Fibroblast of lung (primary cell): Measurements from ENCODE around the gene SUCO. TPM values are rescaled to one million over a fixed set of nuclear protein-coding genes. Genes with fewer than 3 reads are reported as not detected.
A peak's percentile ranks its signal among the peaks of the same experiment; 100 is the strongest.

Experiments
- DNase-seq, 2 donors: peaks; one replicate each; pipeline versions ENCODE4 v3.0.0 to v3.0.0-alpha.2; 2010; ENCODE audit warnings: low read depth in 2 of 2
- H2AFZ ChIP-seq: 2 replicates; pipeline ENCODE4 v1.5.1; 2012; ENCODE audit warnings: low read length, control low read depth, inconsistent platforms
- H3K27ac ChIP-seq: 2 replicates; pipeline ENCODE4 v1.5.1; 2011; ENCODE audit warnings: low read length, control low read depth; ENCODE audit not compliant: insufficient read depth
- H3K27me3 ChIP-seq: 2 replicates; pipeline ENCODE4 v1.5.1; 2011; ENCODE audit warnings: mild to moderate bottlenecking, low read length; ENCODE audit not compliant: control insufficient read depth, insufficient read depth
- H3K36me3 ChIP-seq: 2 replicates; pipeline ENCODE4 v1.5.1; 2011; ENCODE audit warnings: low read length; ENCODE audit not compliant: control insufficient read depth, insufficient read depth
- H3K4me1 ChIP-seq: 2 replicates; pipeline ENCODE4 v1.5.1; 2011; ENCODE audit warnings: low read length; ENCODE audit not compliant: control insufficient read depth, insufficient read depth; ENCODE audit errors: extremely low read depth
- H3K4me2 ChIP-seq: 2 replicates; pipeline ENCODE4 v1.5.1; 2011; ENCODE audit warnings: low read length, control low read depth; ENCODE audit not compliant: insufficient read depth; ENCODE audit errors: extremely low read depth
- H3K4me3 ChIP-seq, 4 experiments: fragments of 200-600 bp in 1 of 4; sonication (generic) in 1 of 4; replicated peaks in 1 of 4; 2 replicates each; pipeline ENCODE4 v1.5.1; 2011 to 2016; ENCODE audit warnings: low read length in 4 of 4, low read depth in 3 of 4, mild to moderate bottlenecking in 3 of 4, control low read depth in 2 of 4, inconsistent platforms in 1 of 4, mixed read lengths in 1 of 4; ENCODE audit not compliant: insufficient read depth in 1 of 4; ENCODE audit errors: control extremely low read depth in 1 of 4
- H3K79me2 ChIP-seq: 2 replicates; pipeline ENCODE4 v1.5.1; 2012; ENCODE audit warnings: mild to moderate bottlenecking, low read length, inconsistent platforms; ENCODE audit not compliant: control insufficient read depth, insufficient read depth
- H3K9ac ChIP-seq: 2 replicates; pipeline ENCODE4 v1.5.1; 2011; ENCODE audit warnings: mild to moderate bottlenecking, low read length, control low read depth; ENCODE audit not compliant: insufficient read depth
- H3K9me3 ChIP-seq: 2 replicates; pipeline ENCODE4 v1.5.1; 2012; ENCODE audit warnings: low read depth, low read length; ENCODE audit not compliant: control insufficient read depth, insufficient read depth
- H4K20me1 ChIP-seq: 2 replicates; pipeline ENCODE4 v1.5.1; 2011; ENCODE audit warnings: low read length; ENCODE audit not compliant: control insufficient read depth, insufficient read depth; ENCODE audit errors: extremely low read depth
- CTCF ChIP-seq, 2 donors: IDR thresholded peaks in 1 of 2; conservative IDR thresholded peaks in 1 of 2; 1 replicate in 1 of 2; 2 replicates in 1 of 2; pipeline ENCODE4 v1.5.1; 2011 to 2012; ENCODE audit warnings: low read length in 2 of 2, control low read depth in 1 of 2, inconsistent platforms in 1 of 2, low read depth in 1 of 2, mild to moderate bottlenecking in 1 of 2
- EZH2 ChIP-seq: IDR thresholded peaks from 2 replicates; pipeline ENCODE4 v1.5.1; 2012; ENCODE audit warnings: low read length, control low read depth, mild to moderate bottlenecking; ENCODE audit errors: missing control alignments
- polyA plus RNA-seq, 2 donors: library from polyadenylated mRNA; depleted of rRNA in 1 of 2; stranded (reverse) in 1 of 2; unstranded in 1 of 2; fragments of >200 nt; gene quantifications; 2 replicates each; pipeline ENCODE4 v1.2.1, GENCODE V29; 2011 to 2012; ENCODE audit warnings: missing spikeins in 1 of 2
- total RNA-seq: library from RNA; depleted of rRNA; stranded (reverse); fragments of >200 nt; gene quantifications from 2 replicates; pipeline ENCODE4 v1.2.1, GENCODE V29; 2014

SUCO gene
- total and polyA plus RNA-seq, 2 donors (not counting 1 experiment from before 2014, with no cell fraction given): 20.4 to 25.8 TPM

GRCh38 chr1:172578586-172578985 is 45.6 kb downstream of the SUCO start:
- no peaks in the 10 kb centered on the region for H3K79me2 ChIP-seq
- no peaks in the 10 kb centered on the region for H3K27me3 ChIP-seq
- no peaks in the 10 kb centered on the region for H3K9me3 ChIP-seq
- H3K9ac ChIP-seq: no peak overlapping the region
- H4K20me1 ChIP-seq: no peaks in the 10 kb centered on the region
- no peak overlapping the region for H2AFZ ChIP-seq
- H3K36me3 ChIP-seq: no peaks in the 10 kb centered on the region
- DNase-seq: no peak
- no peak overlapping the region for H3K27ac ChIP-seq
- TF ChIP-seq EZH2 (no peak), CTCF (conservative IDR thresholded peaks at IDR 0.05 in 1 of 2, IDR thresholded peaks at IDR 0.05 in 1 of 2; ENCODE audit: low read depth in 1 of 2, low read length in 2 of 2) (no peak)
- H3K4me1 ChIP-seq: peaks cover 4% of the 10 kb centered on the region
- no peak overlapping the region for H3K4me3 ChIP-seq
- no peak overlapping the region for H3K4me2 ChIP-seq

- Histone ChIP-seq H4K20me1 (no peaks in the 10 kb centered on the region), H3K9me3 (no peaks in the 10 kb centered on the region), H3K4me1 (peaks cover 4% of the 10 kb centered on the region), H3K4me3 (no peak overlapping the region), H3K4me2 (no peak overlapping the region), H3K36me3 (no peaks in the 10 kb centered on the region), H3K27me3 (no peaks in the 10 kb centered on the region), H3K79me2 (no peaks in the 10 kb centered on the region), H2AFZ (no peak overlapping the region), H3K27ac (peak overlapping the region; percentile 6), H3K9ac (no peak overlapping the region)
- DNase-seq: no peak
- TF ChIP-seq EZH2 (no peak), CTCF (conservative IDR thresholded peaks at IDR 0.05 in 1 of 2, IDR thresholded peaks at IDR 0.05 in 1 of 2; ENCODE audit: low read depth in 1 of 2, low read length in 2 of 2) (no peak)
Observed at GRCh38 chr1:172581273-172581672, 48.3 kb downstream of the SUCO start.

- no peaks in the 10 kb centered on the region for H3K27me3 ChIP-seq
- peak; percentile 71 to 72 for DNase-seq
Observed at GRCh38 chr1:172581779-172582178, 48.8 kb downstream of the SUCO start.

More at GRCh38 chr1:172581779-172582178, 48.8 kb downstream of the SUCO start:
- H3K4me1 ChIP-seq: peaks cover 4% of the 10 kb centered on the region
- no peak overlapping the region for H3K4me2 ChIP-seq
- H3K9ac ChIP-seq: no peak overlapping the region
- H2AFZ ChIP-seq: no peak overlapping the region
- TF ChIP-seq EZH2 (no peak), CTCF (conservative IDR thresholded peaks at IDR 0.05 in 1 of 2, IDR thresholded peaks at IDR 0.05 in 1 of 2; ENCODE audit: low read depth in 1 of 2, low read length in 2 of 2) (no peak)
- no peaks in the 10 kb centered on the region for H4K20me1 ChIP-seq
- H3K4me3 ChIP-seq: no peak overlapping the region
- no peaks in the 10 kb centered on the region for H3K79me2 ChIP-seq
- no peak overlapping the region for H3K27ac ChIP-seq
- no peaks in the 10 kb centered on the region for H3K9me3 ChIP-seq
- no peaks in the 10 kb centered on the region for H3K36me3 ChIP-seq
